ENCODE data around the gene CAMKMT.

The CAMKMT gene

DNA sequence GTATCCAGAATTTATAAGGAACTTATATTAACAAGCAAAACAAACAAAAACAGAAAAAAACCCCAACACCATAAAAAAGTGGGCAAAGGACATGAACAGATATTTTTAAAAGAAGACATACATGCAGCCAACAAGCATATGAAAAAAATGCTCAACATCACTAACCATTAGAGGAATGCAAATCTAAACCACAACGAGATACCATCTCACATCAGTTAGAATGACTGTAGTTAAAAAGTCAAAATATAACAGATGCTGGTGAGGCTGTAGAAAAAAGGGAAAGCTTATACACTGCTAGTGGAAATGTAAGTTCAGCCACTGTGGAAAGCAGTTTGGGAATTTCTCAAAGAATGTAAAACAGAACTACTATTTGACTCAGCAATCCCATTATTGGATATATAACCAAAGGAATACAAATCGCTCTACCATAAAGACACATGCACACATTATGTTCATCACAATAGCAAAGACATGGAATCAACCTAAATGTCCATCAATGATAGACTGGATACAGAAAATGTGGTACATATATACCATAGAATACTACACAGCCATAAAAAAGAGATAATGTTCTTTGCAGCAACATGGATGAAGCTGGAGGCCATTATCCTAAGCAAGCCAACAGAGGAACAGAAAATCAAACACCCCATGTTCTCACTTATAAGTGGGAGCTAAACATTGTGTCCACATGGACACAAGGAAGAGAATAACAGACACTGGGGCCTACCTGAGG, 25.8 kb upstream of the CAMKMT start:
- Histone ChIP-seq H3K9me3 (ENCODE audit: low read length) (no peaks in the 10 kb centered on the region), H3K4me3 (ENCODE audit: low read depth, low read length, poor library complexity, severe bottlenecking) (no peak overlapping the region), H3K27ac (ENCODE audit: low read depth, low read length, poor library complexity, severe bottlenecking) (no peak overlapping the region), H3K9ac (ENCODE audit: low read length) (no peak overlapping the region), H3K4me2 (ENCODE audit: low read length) (no peak overlapping the region), H3K36me3 (ENCODE audit: insufficient read depth, low read length) (peaks cover 60% of the 10 kb centered on the region), H3K4me1 (ENCODE audit: insufficient read depth, low read length, severe bottlenecking) (no peaks in the 10 kb centered on the region), H4K20me1 (ENCODE audit: insufficient read depth, low read length) (no peaks in the 10 kb centered on the region), H3K27me3 (ENCODE audit: insufficient read depth, low read length) (no peaks in the 10 kb centered on the region), H3K9me2 (ENCODE audit: low read depth, low read length) (no peaks in the 10 kb centered on the region), H2AFZ (ENCODE audit: low read length) (no peak overlapping the region), H3K79me2 (ENCODE audit: insufficient read depth, low read length) (no peaks in the 10 kb centered on the region), H3F3A (ENCODE audit: insufficient read depth, low read length) (no peaks in the 10 kb centered on the region)
- no peak for TF ChIP-seq EZH2 (IDR thresholded peaks at IDR 0.05; ENCODE audit: borderline replicate concordance, low read length)
- TF ChIP-seq, protein P1, sequence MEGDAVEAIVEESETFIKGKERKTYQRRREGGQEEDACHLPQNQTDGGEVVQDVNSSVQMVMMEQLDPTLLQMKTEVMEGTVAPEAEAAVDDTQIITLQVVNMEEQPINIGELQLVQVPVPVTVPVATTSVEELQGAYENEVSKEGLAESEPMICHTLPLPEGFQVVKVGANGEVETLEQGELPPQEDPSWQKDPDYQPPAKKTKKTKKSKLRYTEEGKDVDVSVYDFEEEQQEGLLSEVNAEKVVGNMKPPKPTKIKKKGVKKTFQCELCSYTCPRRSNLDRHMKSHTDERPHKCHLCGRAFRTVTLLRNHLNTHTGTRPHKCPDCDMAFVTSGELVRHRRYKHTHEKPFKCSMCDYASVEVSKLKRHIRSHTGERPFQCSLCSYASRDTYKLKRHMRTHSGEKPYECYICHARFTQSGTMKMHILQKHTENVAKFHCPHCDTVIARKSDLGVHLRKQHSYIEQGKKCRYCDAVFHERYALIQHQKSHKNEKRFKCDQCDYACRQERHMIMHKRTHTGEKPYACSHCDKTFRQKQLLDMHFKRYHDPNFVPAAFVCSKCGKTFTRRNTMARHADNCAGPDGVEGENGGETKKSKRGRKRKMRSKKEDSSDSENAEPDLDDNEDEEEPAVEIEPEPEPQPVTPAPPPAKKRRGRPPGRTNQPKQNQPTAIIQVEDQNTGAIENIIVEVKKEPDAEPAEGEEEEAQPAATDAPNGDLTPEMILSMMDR (IDR thresholded peaks at IDR 0.05; ENCODE audit: low read length) = no peak

DNA sequence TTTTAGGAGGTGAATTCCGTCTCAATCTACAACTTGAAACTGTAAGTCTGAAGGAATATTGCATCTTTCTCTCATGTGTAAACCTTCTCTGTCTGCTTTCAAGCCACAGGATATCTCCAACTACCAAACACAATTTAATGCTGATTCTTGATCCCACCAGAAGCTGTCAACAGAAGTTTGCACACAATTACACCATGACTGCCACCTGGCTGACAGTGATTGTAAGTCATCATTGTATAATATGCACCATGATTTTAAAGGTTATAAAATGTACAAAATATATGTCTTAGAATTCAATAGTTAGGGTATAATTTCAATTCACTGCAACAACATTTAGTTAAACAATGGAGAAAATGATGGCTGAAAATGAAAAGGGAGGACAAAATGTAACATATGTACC, 18.9 kb upstream of the CAMKMT start:
- no peak overlapping the region for H3K9ac ChIP-seq (ENCODE audit: low read length)
- H3K9me2 ChIP-seq (ENCODE audit: low read depth, low read length) = no peaks in the 10 kb centered on the region
- peaks cover 43% of the 10 kb centered on the region for H3K36me3 ChIP-seq (ENCODE audit: insufficient read depth, low read length)
- H3K27ac ChIP-seq (ENCODE audit: low read depth, low read length, poor library complexity, severe bottlenecking) = no peak overlapping the region
- H3K4me1 ChIP-seq (ENCODE audit: insufficient read depth, low read length, severe bottlenecking) = no peaks in the 10 kb centered on the region
- no peak overlapping the region for H3K4me3 ChIP-seq (ENCODE audit: low read depth, low read length, poor library complexity, severe bottlenecking)
- no peaks in the 10 kb centered on the region for H3K27me3 ChIP-seq (ENCODE audit: insufficient read depth, low read length)
- H3K79me2 ChIP-seq (ENCODE audit: insufficient read depth, low read length) = peaks cover 5% of the 10 kb centered on the region; the same call in 1 of the 2 replicates
- H4K20me1 ChIP-seq (ENCODE audit: insufficient read depth, low read length) = no peaks in the 10 kb centered on the region
- no peak overlapping the region for H2AFZ ChIP-seq (ENCODE audit: low read length)
- no peak overlapping the region for H3K4me2 ChIP-seq (ENCODE audit: low read length)
- TF ChIP-seq EZH2 (IDR thresholded peaks at IDR 0.05; ENCODE audit: borderline replicate concordance, low read length) = no peak
- TF ChIP-seq, protein P1 (IDR thresholded peaks at IDR 0.05; ENCODE audit: low read length) = peak; percentile 54
- no peaks in the 10 kb centered on the region for H3F3A ChIP-seq (ENCODE audit: insufficient read depth, low read length)
- H3K9me3 ChIP-seq (ENCODE audit: low read length) = no peaks in the 10 kb centered on the region

DNA sequence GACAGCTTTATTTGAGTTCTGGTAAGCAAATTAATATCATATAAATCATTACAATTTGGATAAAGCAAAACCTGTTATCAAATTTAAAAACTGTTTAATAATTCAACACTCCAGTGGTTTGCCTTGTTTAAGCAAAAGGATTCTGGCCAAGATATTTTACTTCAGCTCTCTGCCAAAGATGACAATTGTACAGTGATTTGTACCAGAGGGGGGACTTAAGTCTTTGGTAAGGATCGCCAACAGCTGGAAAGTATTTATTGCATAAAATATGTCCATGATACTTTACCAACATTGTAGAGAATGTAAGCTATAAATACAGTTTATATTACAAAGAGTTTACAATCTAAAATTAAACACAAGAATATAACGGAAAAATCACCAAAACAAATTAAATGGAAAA, 14.2 kb upstream of the CAMKMT start:
- H3F3A ChIP-seq (ENCODE audit: insufficient read depth, low read length) = no peaks in the 10 kb centered on the region
- TF ChIP-seq, protein P1 (IDR thresholded peaks at IDR 0.05; ENCODE audit: low read length) = no peak
- TF ChIP-seq EZH2 (IDR thresholded peaks at IDR 0.05; ENCODE audit: borderline replicate concordance, low read length) = no peak
- no peaks in the 10 kb centered on the region for H3K9me2 ChIP-seq (ENCODE audit: low read depth, low read length)
- peaks cover 10% of the 10 kb centered on the region; the same call in 1 of the 2 replicates for H3K36me3 ChIP-seq (ENCODE audit: insufficient read depth, low read length)
- no peak overlapping the region for H3K27ac ChIP-seq (ENCODE audit: low read depth, low read length, poor library complexity, severe bottlenecking)
- no peak overlapping the region for H3K4me2 ChIP-seq (ENCODE audit: low read length)
- no peak overlapping the region for H3K4me3 ChIP-seq (ENCODE audit: low read depth, low read length, poor library complexity, severe bottlenecking)
- H2AFZ ChIP-seq (ENCODE audit: low read length) = no peak overlapping the region
- H3K4me1 ChIP-seq (ENCODE audit: insufficient read depth, low read length, severe bottlenecking) = no peaks in the 10 kb centered on the region
- no peaks in the 10 kb centered on the region for H4K20me1 ChIP-seq (ENCODE audit: insufficient read depth, low read length)
- peaks cover 11% of the 10 kb centered on the region for H3K79me2 ChIP-seq (ENCODE audit: insufficient read depth, low read length)
- no peaks in the 10 kb centered on the region for H3K27me3 ChIP-seq (ENCODE audit: insufficient read depth, low read length)
- H3K9ac ChIP-seq (ENCODE audit: low read length) = no peak overlapping the region
- no peaks in the 10 kb centered on the region for H3K9me3 ChIP-seq (ENCODE audit: low read length)
